Femur (tissue), 1 donor: ENCODE results near the gene AKT3.
A peak's percentile ranks its signal among the peaks of the same experiment; 100 is the strongest.

ENCODE experiments used
- DNase-seq: peaks from one replicate; pipeline ENCODE4 v3.0.0-alpha.2; 2017

AKT3 gene

GRCh38 chr1:243730487-243731150 is 119.4 kb downstream of the AKT3 start:
- DNase-seq = no peak

GRCh38 chr1:243729956-243730355 is 120.1 kb downstream of the AKT3 start:
- DNase-seq = no peak

GRCh38 chr1:243727503-243728203 is 122.4 kb downstream of the AKT3 start:
- DNase-seq = no peak

- no peak for DNase-seq
These were observed 123.1 kb downstream of the AKT3 start for GRCh38 chr1:243726806-243727502.

GRCh38 chr1:243725846-243726245 is 124.2 kb downstream of the AKT3 start:
- no peak for DNase-seq

- no peak for DNase-seq
These were observed 125.0 kb downstream of the AKT3 start for GRCh38 chr1:243725075-243725474.

- DNase-seq = no peak
These were observed 126.5 kb downstream of the AKT3 start for GRCh38 chr1:243723458-243724043.

GRCh38 chr1:243723050-243723449 is 127.0 kb downstream of the AKT3 start:
- DNase-seq = no peak

GRCh38 chr1:243719476-243719875 is 130.6 kb downstream of the AKT3 start:
- no peak for DNase-seq

GRCh38 chr1:243718893-243719292 is 131.2 kb downstream of the AKT3 start:
- no peak for DNase-seq

- DNase-seq = no peak
These were observed 132.0 kb downstream of the AKT3 start for GRCh38 chr1:243718022-243718421.

- DNase-seq = no peak
These were observed 133.1 kb downstream of the AKT3 start for GRCh38 chr1:243716906-243717305.

GRCh38 chr1:243715285-243715684 is 134.8 kb downstream of the AKT3 start:
- DNase-seq = no peak

GRCh38 chr1:243713470-243714186 is 136.4 kb downstream of the AKT3 start:
- DNase-seq = peak; percentile 59

GRCh38 chr1:243712941-243713340 is 137.1 kb downstream of the AKT3 start:
- DNase-seq = no peak

- no peak for DNase-seq
These were observed 137.8 kb downstream of the AKT3 start for GRCh38 chr1:243712242-243712641.

- DNase-seq = no peak
These were observed 139.6 kb downstream of the AKT3 start for GRCh38 chr1:243710467-243710866.

GRCh38 chr1:243708210-243708609 is 141.8 kb downstream of the AKT3 start:
- no peak for DNase-seq

GRCh38 chr1:243706563-243706962 is 143.5 kb downstream of the AKT3 start:
- no peak for DNase-seq

GRCh38 chr1:243705585-243705984 is 144.5 kb downstream of the AKT3 start:
- no peak for DNase-seq

GRCh38 chr1:243701872-243702271 is 148.2 kb downstream of the AKT3 start:
- no peak for DNase-seq

- no peak for DNase-seq
These were observed 156.2 kb downstream of the AKT3 start for GRCh38 chr1:243693800-243694199.

GRCh38 chr1:243686159-243686558 is 163.9 kb downstream of the AKT3 start:
- DNase-seq = no peak
